ENCODE results near the gene CCDC97. TPM values are rescaled to one million over a fixed set of nuclear protein-coding genes. Genes with fewer than 3 reads are reported as not detected.

The CCDC97 gene
- total RNA-seq, 4 donors from 2014 or later, result 8.6 to 15.3 (median 15.1) TPM

GRCh38 chr19:41307090-41307875 is 2.7 kb upstream of the CCDC97 start:
- TF ChIP-seq POLR2A (IDR thresholded peaks at IDR 0.05) (no peak), CTCF (IDR thresholded peaks at IDR 0.05 in 4 of 5, conservative IDR thresholded peaks at IDR 0.05 in 1 of 5) (no peak)
- H3K27ac ChIP-seq, result peak overlapping the region; percentile 88 to 95 (median 93)
- H3K4me1 ChIP-seq, result peaks cover 33 to 40% of the 10 kb centered on the region in 2 donors
- in situ Hi-C loops (cut with MboI; ENCODE audit: low sequenced_read_pairs in 4 of 4), result no loop called here
- no peak overlapping the region for H3K4me3 ChIP-seq
- H3K27me3 ChIP-seq, result no peaks in the 10 kb centered on the region
- ATAC-seq (no peak), DNase-seq (no peak)
- no peaks in the 10 kb centered on the region for H3K9me3 ChIP-seq
- peaks cover 0 to 48% of the 10 kb centered on the region in 2 donors for H3K36me3 ChIP-seq
- intact Hi-C loops (cut with DNase I; ENCODE audit: low total_unique reads), result no loop called here

- ATAC-seq, result peak in 1 of 2 donors; percentile 12
- no peaks in the 10 kb centered on the region for H3K27me3 ChIP-seq
- H3K27ac ChIP-seq, result peak overlapping the region; percentile 88 to 95 (median 93)
- H3K4me3 ChIP-seq, result no peak overlapping the region
- TF ChIP-seq POLR2A (IDR thresholded peaks at IDR 0.05) (no peak), CTCF (IDR thresholded peaks at IDR 0.05 in 4 of 5, conservative IDR thresholded peaks at IDR 0.05 in 1 of 5) (no peak)
- H3K36me3 ChIP-seq, result peaks cover 0 to 49% of the 10 kb centered on the region in 2 donors
- intact Hi-C loops (cut with DNase I; ENCODE audit: low total_unique reads) (loop anchor here (1.0 kb wide), 4 partner anchors 9 to 181 kb away; no protein-coding TSS in a partner anchor), in situ Hi-C loops (cut with MboI; ENCODE audit: low sequenced_read_pairs in 4 of 4) (no loop called here)
- no peaks in the 10 kb centered on the region for H3K9me3 ChIP-seq
- no peak for DNase-seq
- H3K4me1 ChIP-seq, result peaks cover 35 to 42% of the 10 kb centered on the region in 2 donors
Observed at GRCh38 chr19:41307954-41308449, 2.0 kb upstream of the CCDC97 start.

DNA sequence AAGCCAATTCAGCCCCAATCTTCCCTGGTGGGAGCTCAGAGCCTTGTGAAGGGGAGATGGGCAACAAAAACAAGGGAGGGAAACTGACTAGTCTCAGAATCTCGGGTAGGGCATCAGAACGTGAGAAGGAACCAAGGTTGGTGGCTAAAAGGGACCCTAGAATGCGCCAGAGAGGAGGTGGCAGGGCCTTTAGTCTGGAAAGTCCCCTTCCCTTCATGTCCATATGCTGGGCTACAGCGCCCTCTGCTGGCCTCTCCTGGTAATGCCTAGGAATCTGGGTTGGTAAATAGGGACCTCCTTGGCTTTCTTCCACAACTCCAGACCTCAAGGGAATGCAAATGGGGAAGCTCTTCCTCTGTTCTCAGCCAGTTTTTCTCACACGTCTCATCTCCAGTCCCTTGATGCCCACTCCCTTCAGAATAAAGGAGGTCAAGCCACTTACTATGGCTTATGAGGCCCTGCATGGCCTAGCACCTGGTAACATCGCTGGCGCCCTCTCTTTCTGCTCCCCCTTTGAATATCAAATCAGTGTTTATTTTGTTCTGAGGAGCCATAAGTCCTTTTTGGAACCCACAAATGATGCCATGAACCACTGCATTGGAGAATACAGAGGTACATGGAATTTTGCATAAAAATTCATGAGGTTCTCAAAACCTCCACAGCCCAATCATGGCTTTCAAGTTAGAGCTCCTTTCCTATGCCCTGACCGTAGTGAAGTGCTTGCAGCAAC is 1.4 kb upstream of the CCDC97 start:
- Histone ChIP-seq H3K27ac (peak overlapping the region; percentile 88 to 95 (median 93)), H3K9me3 (no peaks in the 10 kb centered on the region), H3K36me3 (peaks cover 0 to 52% of the 10 kb centered on the region in 2 donors), H3K4me3 (peak overlapping the region; percentile 62 to 80 (median 73)), H3K27me3 (no peaks in the 10 kb centered on the region), H3K4me1 (peaks cover 35 to 42% of the 10 kb centered on the region in 2 donors)
- DNase-seq (peak; percentile 77 to 92), ATAC-seq (peak; percentile 60 to 67)
- TF ChIP-seq POLR2A (IDR thresholded peaks at IDR 0.05), result peak in 1 of 2 donors; percentile 15
- TF ChIP-seq CTCF (IDR thresholded peaks at IDR 0.05 in 4 of 5, conservative IDR thresholded peaks at IDR 0.05 in 1 of 5), result peak; percentile 96 to 99 (median 98)
- intact Hi-C loops (cut with DNase I; ENCODE audit: low total_unique reads), result loop anchor here (1.0 kb wide), 4 partner anchors 9 to 181 kb away; no protein-coding TSS in a partner anchor
- in situ Hi-C loops (cut with MboI; ENCODE audit: low sequenced_read_pairs in 4 of 4), result no loop called here

GRCh38 chr19:41309180-41310032 is 566 bp upstream of the CCDC97 start:
- ATAC-seq, result peak; percentile 13 to 14
- H3K27me3 ChIP-seq, result no peaks in the 10 kb centered on the region
- DNase-seq, result no peak
- peak overlapping the region; percentile 62 to 80 (median 73) for H3K4me3 ChIP-seq
- intact Hi-C loops (cut with DNase I; ENCODE audit: low total_unique reads) (no loop called here), in situ Hi-C loops (cut with MboI; ENCODE audit: low sequenced_read_pairs in 4 of 4) (loop anchor here in 1 of 4 donors (5.0 kb wide), 2 partner anchors 42 to 102 kb away; no protein-coding TSS in a partner anchor)
- H3K9me3 ChIP-seq, result no peaks in the 10 kb centered on the region
- H3K4me1 ChIP-seq, result peaks cover 35 to 42% of the 10 kb centered on the region in 2 donors
- peak overlapping the region; percentile 88 to 95 (median 93) for H3K27ac ChIP-seq
- no peak for TF ChIP-seq CTCF (IDR thresholded peaks at IDR 0.05 in 4 of 5, conservative IDR thresholded peaks at IDR 0.05 in 1 of 5)
- no peak for TF ChIP-seq POLR2A (IDR thresholded peaks at IDR 0.05)
- H3K36me3 ChIP-seq, result peaks cover 0 to 50% of the 10 kb centered on the region in 2 donors

Data from gastrocnemius medialis (tissue), 4 donors.